HG02571 (cell line): ENCODE data around the gene GDI2.
A peak's percentile ranks its signal among the peaks of the same experiment; 100 is the strongest.
"Not testable (repeated sequence)": the region's sequence is repeated elsewhere in the genome, so short reads cannot be mapped to it uniquely, and the experiment has no call there.

Experiments
- ATAC-seq: cut with Tn5 transposase; IDR thresholded peaks from one replicate; pipeline ENCODE4 v1.9.1; 2021; ENCODE audit warnings: mild to moderate bottlenecking, moderate library complexity; ENCODE audit not compliant: unreplicated experiment

Gene GDI2

DNA sequence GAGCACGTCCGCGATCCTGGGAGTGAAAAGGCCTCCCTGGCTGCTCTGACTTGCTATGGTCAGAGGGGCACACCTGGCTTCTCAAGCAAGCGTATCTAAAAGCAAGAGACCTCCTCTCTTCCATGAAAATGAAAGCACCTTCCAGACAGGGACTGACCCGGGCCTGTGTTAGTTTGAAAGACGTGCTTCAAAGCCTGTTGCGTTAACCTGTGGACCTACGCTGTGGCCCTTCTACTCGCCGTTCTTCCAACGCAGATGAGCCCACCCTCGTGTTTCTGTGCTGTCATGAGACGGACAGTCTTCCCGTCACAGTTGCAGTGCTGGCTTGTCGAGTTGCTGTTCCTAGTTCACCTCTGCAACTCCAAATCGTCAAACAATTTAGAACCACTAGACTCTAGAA lies 15.5 kb upstream of the GDI2 start:
- no peak for ATAC-seq

DNA sequence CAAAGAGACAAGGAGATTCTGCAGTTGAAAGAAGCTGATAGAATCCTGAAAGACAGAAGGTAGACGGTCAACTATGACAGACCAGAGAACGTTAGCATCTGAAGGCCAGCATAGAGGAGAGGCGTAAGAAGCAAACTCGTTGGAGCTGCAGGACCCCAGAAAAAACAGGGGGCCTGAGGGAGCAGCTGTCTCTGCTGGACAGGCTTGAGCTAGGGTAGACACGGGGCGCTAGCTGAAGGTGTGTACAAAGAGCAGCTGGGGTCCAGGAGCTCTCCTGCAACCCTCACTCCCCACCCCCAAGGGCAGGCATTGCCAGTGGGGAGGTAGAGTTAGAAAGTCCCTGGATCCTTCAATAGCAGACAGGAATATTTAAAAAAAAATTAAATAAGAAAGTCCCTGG lies 14.6 kb upstream of the GDI2 start:
- ATAC-seq = no peak

DNA sequence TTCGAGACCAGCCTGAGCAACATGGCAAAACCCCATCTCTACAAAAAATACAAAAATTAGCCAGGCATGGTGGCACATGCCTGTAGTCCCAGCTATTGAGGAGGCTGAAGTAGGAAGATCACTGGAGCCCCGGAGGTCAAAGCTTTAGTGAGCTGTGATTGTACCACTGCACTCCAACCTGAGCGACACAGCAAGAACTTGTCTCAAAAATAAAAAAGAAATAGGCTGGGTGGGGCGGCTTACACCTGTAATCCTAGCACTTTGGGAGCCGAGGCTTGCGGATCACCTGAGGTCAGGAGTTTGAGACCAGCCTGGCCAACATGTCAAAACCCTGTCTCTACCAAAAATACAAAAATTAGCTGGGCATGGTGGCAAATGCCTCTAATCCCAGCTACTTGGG lies 13.3 kb upstream of the GDI2 start:
- ATAC-seq = not testable (repeated sequence)

DNA sequence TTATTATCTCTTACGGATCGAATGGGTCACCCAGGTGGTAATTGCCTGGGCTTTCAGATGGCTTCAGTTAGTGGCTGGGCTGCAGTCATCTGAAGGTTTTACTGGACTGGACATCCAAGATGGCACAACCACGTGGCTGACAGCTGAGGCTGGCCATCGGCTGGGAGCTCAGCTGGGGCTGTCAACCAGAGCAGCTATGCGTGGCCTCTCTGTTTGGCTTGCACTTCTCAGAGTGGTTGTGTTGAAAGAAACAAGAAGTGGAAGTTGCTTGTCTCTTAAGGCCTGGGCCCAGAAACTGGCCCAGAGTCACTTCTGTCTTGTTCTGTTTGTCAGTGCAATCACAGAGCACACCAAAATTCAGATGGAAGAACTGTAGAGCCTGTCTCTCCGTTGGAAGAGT lies 5.7 kb upstream of the GDI2 start:
- ATAC-seq = no peak

DNA sequence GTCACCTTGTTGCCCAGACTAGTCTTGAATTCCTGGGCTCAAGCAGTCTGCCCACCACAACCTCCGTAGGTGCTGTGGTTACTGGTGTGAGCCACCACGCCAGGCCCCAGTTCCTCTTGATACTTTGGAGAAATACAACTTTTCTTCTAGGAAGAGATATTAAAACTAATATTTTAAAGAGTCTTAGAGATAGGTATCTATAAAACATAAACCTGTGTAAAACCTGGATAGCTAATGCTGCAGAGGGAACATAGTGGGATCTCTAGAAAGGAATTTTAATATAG lies 4.8 kb upstream of the GDI2 start:
- no peak for ATAC-seq

DNA sequence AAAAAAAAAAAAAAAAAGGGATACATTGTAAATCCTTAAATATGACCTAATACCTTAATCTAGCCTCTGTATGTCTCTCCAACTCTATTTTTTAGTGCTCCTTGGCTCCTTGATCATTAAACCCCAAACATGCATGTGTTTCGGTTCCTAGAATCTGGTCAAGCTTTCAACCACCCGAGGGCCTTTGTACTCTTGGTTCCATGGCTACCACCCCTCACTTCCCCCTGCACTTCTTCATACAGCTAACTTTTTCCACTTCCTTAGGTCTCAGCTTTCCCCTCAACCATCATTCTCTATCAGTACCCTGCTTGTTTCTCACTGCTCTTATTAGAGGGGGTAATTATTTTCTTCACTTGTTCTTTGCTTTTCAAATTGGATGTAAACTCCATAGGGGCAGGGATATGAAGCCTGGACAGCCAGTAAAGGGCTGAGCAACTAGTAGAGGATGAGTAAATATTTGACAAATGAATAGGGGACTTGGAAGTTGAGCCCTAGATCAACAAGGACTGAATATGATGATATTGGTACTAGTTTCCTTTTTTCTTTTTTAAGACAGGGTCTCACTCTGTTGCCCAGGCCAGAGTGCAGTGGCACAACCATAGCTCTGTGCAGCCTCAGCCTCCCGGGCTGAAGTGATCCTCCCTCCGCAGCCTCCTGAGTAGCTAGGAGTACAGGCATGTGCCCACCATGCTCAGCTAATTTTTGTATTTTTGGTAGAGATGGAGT lies 4.3 kb upstream of the GDI2 start:
- ATAC-seq = no peak

DNA sequence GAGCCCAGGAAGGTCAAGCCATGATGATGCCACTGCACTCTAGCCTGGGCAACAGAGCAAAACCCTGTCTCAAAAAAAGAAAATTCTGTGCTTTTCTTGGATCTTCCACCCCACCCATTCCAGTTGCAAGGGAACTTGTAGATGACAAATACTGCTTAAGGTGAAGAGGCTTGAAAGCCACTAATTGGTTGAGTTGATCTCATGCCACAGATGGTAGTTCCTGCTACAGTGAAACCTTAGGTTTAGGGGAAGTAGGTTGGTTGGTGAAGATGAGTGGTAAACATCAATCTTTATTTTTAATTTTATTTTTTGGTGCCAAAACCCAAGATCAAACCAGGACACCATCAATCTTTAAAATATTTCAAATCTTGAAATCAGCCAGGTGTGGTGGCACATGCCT lies 2.9 kb upstream of the GDI2 start:
- ATAC-seq = no peak

DNA sequence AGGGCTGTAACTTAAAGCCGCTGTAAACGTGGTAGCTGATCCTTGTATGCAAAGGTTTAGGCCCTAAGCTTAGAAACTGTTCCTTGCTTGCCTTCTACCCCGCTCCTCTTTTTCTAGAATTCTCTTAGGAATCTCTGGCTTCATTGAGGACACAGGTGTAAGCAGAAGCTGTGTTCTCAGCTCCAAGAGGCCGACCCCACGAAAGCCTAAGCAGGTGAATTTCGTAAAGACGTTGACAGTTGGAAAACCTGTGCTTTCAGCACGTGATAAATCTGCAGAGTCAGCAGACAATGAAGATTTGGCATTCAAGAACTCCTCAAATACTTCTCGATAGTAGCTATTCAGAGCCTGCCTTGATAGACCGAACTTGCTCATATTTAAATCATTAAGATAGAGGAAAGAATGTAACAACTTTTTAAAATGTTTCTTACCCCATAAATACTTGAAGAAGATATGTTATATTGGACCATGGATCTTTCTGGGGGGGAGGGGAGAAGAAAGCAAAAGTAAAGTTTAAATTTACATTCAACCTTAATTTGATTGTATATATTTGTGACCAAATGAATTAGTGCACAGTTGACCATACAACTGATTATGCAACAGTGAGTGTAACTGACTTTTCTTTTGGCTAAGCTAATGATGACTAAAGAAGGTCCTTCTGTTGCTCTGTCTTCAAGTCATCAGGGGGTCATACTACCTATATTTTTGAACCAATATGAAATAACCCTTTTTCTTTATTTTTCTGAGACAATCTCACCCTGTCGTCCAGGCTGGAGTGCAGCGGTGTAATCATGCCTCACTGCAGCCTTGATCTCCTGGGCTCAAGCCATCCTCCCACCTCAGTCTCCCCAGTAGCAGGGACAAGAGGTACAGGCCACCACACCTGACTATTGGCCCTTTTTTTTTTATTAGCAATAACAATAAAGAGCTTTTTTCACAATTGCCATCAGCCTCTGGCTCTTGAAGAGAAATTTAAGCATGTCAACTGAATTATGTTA lies 1.2 kb upstream of the GDI2 start:
- ATAC-seq = no peak

DNA sequence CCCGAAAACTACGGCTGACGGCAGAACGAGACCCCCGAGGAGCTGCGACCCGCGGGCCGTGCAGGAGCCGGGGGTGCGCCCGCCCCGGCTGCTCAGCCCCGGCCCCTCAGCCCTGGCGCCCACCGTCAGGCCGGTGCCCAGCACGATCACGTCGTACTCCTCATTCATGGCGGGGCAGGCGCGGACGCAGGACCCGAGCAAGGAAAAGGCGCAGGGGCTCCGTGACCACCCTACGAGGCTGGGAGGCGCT lies 218 bp downstream of the GDI2 start:
- ATAC-seq = peak; percentile 26

DNA sequence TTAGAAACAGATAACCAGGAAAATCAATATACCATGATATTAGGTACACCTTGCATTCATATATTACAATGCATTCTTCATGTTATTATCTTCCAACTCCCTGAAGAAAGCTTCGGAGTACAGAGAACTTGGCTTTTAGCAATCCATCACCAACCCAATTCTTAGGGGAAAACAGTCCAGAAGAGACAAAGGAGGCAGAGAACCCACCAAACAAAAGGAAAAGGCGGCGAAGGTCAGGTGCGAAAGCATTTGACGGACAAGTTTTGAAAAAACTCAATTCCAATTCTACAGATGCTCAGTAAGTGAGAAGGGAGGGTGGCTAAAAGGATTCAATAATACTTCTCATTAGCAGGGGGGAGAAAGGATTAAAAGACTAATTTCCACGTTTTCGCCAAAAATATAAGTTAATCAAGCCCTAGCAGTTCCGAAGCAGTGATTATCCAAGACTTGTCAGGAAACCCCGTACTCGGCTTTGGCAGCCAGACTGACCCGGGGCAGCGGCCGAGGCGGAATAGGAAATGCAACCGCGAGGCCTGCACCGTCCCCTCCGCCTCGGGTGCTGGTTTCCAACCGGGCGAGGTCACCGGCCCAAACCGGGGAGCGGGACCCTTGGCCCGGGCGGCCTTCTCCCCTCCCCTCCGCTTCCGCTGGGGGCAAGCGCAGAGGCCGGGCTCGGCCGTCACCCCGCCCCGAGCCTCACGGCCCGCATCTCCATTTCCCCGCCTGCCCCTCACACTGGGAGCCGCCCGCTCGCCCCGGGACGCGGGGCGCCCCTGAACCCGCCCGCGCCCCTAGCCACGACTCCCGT lies 747 bp downstream of the GDI2 start:
- peak; percentile 20 for ATAC-seq

DNA sequence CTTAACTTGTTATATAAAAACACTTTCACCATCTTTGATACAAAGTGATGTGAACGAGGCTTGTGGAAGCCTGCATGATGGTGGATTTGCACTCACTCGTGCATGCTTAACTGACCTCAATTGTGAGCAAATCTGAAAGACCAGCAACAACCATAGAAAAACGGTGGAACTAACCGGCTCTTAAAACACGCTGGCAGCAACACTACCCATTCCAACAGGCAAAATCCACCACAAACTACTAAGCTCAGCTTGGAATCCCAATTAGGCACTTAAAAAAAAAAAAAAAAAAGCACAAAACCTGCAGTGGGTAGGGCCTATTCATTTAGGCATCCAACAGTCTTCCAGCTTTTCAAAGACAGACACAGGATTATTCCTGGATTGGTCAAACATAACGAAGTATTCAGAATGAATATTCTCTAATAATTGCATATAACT lies 1.8 kb downstream of the GDI2 start:
- ATAC-seq = no peak

DNA sequence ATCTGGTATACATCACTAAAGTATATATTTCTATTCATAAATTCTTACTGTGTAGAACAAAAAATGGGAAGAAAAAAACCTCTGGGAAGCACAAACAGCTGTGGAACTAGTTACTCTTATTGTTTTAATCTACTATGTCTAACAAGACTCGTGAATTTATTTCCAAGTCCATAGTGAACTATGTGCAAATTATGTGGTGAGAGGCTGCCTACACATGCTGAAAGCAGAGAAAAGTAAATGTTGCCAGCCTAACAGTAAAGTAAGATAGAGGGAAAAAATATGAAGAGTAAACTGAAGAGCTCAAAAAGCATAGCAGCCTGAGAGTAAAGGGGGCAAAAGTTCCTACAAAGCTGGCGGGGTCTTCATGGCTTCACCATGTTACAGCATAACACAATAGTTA lies 3.0 kb downstream of the GDI2 start:
- ATAC-seq = no peak

DNA sequence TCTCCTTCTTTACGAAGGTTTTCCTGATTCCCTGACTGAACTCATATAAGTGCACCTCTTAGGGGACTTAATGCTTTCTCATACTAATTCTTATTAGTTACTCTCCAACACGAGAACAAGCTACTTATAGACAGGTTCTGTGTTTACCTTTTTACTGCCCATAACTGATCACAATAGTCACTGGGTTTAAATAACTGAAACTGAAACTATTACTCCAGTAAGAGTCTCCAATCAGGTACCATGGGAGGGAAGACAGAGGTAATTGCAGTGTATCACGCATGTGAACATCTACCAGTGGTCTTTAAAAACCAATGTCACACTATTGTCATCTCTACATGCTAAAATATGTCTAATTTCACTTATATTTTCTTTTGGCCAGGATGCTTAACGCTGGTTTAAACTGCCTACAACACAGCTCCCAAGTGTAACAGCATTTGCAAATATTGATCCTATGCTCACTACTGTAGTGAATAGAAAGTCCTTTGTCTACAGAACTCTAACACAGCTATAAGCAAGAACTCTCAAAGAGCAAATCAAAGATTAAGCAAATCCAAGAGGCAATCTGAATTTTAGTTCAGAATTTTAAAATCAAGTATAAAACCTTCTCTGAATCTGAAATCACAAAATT lies 3.6 kb downstream of the GDI2 start:
- no peak for ATAC-seq

DNA sequence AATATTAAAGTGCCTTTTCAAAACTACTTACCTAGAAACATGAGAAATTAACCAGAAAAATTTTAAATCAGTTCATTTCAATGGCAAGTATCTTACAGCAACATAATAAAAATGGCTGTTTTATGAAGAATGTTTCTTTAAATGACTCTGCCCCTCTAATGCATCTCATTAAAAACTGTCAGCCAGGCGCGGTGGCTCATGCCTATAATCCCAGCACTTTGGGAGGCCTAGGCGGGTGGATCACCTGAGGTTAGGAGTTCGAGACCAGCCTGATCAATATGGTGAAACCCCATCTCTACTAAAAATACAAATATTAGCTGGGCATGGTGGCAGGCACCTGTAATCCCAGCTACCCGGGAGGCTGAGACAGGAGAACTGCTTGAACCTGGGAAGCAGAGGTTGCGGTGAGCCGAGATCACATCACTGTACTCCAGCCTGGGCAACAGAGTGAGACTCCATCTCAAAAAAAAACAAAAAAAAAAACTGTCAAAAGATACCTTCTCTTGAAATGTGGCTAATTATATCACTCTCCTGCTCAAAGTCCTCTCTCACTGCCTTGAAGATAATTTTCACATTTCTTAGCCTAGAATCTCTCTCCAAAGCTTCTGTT lies 4.3 kb downstream of the GDI2 start:
- not testable (repeated sequence) for ATAC-seq

DNA sequence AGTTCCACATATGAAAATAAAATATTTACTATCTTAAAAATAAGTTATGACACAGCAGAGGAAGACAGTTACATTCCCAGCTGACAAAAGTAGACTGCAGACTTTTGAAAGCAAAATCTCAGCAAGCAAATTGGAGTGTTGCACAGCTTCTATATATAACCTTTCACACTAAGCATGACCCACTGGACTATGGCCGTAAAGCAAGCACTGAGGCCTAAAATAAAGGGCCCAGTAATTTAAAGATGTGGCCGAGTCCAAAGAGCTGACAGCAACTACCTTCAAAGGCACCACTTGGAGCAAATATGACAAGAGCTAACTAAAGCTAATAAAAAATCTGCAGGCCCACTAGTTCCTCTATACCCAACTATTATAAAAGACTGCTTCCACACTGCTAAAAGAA lies 6.5 kb downstream of the GDI2 start:
- ATAC-seq = no peak

DNA sequence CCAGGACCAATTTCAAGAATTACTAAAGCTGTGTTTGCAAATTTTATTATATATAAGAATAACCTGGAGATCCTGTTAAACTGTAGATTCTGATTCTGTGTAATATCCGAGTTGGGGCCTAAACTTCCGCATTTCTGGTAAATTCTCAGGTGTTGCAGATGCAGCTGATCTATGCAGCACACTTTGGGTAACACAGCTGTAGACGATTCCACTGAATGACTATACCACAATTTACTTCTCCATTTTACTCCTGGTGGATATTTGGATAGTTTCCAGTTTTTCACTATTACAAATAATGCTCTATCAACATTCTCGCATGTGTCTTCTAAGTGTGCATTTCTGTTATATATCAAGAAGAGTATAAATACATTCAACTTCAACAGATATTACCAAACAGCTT lies 7.5 kb downstream of the GDI2 start:
- ATAC-seq = no peak

DNA sequence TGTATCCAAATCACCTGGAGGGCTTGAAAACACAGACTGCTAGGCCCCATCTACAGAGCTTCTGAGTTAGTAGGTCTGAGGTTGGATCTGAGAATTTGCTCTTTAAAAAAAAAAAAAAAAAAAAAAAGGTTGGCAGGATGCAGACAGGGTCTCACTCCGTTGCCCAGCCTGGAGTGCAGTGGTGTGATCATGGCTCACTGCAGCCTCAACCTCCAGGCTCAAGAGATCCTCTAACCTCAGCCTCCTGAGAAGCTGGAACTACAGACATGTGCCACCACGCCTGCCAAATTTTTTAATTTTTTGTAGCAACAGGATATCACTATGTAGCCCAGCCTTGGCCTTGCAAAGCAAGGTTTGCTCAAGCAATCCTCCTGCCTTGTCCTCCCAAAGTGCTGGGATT lies 8.0 kb downstream of the GDI2 start:
- ATAC-seq = no peak

DNA sequence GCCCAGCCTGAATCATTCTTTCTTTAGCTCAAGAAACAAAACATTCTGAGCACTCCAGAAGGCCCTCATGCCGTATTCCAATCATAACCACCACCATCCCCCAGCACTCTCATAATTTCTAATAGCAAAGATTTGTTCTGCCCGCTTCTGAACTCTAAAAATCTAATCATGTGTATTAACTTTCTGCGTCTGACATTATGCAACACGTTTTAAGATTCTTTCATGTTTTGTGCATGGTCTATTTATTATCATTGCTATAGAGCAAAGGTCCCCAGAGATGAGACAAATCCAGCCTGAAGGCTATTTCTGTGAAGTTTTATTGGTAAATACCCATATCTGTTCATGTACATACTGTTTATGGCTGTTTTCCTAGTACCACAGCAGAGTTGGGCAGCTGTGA lies 8.8 kb downstream of the GDI2 start:
- no peak for ATAC-seq

DNA sequence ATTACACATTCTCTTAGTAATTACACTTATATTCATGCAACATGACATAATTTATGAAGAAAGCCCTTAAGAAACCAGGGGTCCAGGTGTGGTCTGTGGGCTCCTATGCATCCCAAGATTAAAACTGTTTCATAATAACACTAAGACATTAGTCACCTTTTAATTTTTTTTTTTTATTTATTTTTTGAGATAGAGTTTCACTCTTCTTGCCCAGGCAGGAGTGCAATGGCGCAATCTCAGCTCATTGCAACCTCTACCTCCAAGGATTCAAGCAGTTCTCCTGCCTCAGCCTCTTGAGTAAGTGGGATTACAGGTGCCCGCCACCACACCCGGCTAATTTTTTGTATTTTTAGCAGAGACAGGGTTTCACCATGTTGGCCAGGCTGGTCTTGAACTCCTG lies 12.5 kb downstream of the GDI2 start:
- ATAC-seq = no peak

DNA sequence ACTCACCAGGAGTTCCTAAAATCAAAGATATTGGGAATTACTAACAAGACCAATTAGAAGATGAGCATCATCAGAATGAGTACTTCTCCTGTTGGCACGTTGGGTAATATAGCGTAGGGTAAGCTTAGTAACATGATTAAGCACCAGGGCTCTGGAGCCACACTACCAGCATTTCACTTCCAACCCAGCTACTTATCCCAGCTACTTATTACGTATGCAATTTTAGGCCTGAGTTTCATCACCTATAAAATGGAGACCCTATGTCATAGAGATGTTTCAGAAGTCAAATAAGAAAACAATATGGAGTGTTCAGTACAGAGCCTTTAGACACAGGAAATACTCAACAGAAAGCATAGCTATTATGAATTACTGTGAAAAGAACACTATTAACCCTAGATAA lies 19.0 kb downstream of the GDI2 start:
- ATAC-seq = no peak

DNA sequence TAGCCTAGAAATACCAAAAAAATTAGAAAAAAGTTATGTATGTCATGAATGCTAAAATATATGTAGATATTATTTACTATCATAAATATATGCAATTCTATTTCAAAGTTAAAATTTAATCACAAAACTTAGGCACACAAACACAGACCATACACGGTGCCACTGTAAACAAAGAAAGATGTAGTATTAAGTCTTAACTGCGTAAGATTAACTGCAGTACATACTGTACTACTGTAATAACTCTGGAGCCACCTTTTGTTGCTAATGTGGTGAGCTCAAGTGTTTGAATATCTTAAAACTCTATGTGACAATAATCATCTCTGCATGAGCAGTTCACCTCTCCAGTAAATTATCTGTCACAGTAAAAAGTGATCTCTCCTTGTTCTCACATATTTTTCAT lies 23.6 kb downstream of the GDI2 start:
- no peak for ATAC-seq
